Sigmoid colon (tissue), 7 donors: ENCODE results near the gene DDX39B. TPM values are rescaled to one million over a fixed set of nuclear protein-coding genes. Genes with fewer than 3 reads are reported as not detected.

ENCODE experiments used
- DNase-seq: peaks from one replicate; pipeline ENCODE4 v3.0.0-alpha.2; 2019
- H3K27ac ChIP-seq, 4 donors: fragments of 200-600 bp; sonication (generic); one replicate each; pipeline ENCODE4 v1.5.1; 2016 to 2019; ENCODE audit warnings: mild to moderate bottlenecking in 1 of 4
- H3K27me3 ChIP-seq, 3 donors: fragments of 200-600 bp; sonication (generic); one replicate each; pipeline ENCODE4 v1.5.1; 2019; ENCODE audit warnings: mild to moderate bottlenecking in 1 of 3
- H3K36me3 ChIP-seq, 4 donors: fragments of 200-600 bp; sonication (generic); one replicate each; pipeline ENCODE4 v1.5.1; 2016 to 2019
- H3K4me1 ChIP-seq, 4 donors: fragments of 200-600 bp; sonication (generic); one replicate each; pipeline ENCODE4 v1.5.1; 2017 to 2019
- H3K4me3 ChIP-seq, 4 donors: fragments of 200-600 bp; sonication (generic); one replicate each; pipeline ENCODE4 v1.5.1; 2017 to 2019; ENCODE audit warnings: mild to moderate bottlenecking in 2 of 4, moderate library complexity in 1 of 4
- H3K9me3 ChIP-seq, 4 donors: fragments of 200-600 bp in 3 of 4; sonication (generic) in 3 of 4; one replicate each; pipeline versions ENCODE4 v1.5.1 to v1.6.1; 2013 to 2019
- EP300 ChIP-seq, 4 donors: sonication (generic); formaldehyde crosslinking; IDR thresholded peaks; one replicate each; pipeline ENCODE4 v1.6.1; 2017; ENCODE audit warnings: antibody characterized with exemption in 4 of 4
- POLR2A ChIP-seq, 2 donors: fragments of 450-650 bp; IDR thresholded peaks; one replicate each; pipeline ENCODE4 v1.6.1; 2016; ENCODE audit warnings: antibody characterized with exemption in 2 of 2, mild to moderate bottlenecking in 2 of 2, moderate library complexity in 2 of 2
- POLR2AphosphoS5 ChIP-seq, 4 donors: sonication (generic); formaldehyde crosslinking; IDR thresholded peaks; one replicate each; pipeline ENCODE4 v1.6.1; 2017; ENCODE audit warnings: antibody characterized with exemption in 4 of 4
- WGBS, 2 donors: extraction: QIAGEN DNeasy Blood & Tissue Kit; methylation state at CpG; one replicate each; pipeline ENCODE4 v1.1.7; 2013; 5-methylcytosine and 5-hydroxymethylcytosine counted together
- intact Hi-C: fragments of 100-400 bp; cut with DNase I; formaldehyde crosslinking; loops from one replicate; pipeline ENCODE4 v1.15.1; 2023
- polyA plus RNA-seq, 3 donors: library from polyadenylated mRNA; stranded (reverse); fragments of 200-250 nt; gene quantifications; one replicate each; pipeline ENCODE4 v1.2.3, GENCODE V29; 2013
- total RNA-seq, 4 donors: library from RNA; depleted of rRNA; stranded (reverse); fragments of >200 nt; gene quantifications; one replicate each; pipeline ENCODE4 v1.1.0, GENCODE V29; 2016
- TF ChIP-seq, protein P1 (sequence below), 4 experiments: fragments of 450-650 bp in 3 of 4; fragments of 200-600 bp in 1 of 4; IDR thresholded peaks; one replicate each; pipeline ENCODE4 v1.5.1; 2016 to 2019; ENCODE audit warnings: antibody characterized with exemption in 4 of 4, mild to moderate bottlenecking in 3 of 4, moderate library complexity in 2 of 4
- donor health status: healthy with polysubstance abuse.
- donor health status: Bipolar disorder and iron deficiency.
- donor health status: healthy.

The DDX39B gene
- total and polyA plus RNA-seq, 7 donors, result 130 to 301 (median 226) TPM

DNA sequence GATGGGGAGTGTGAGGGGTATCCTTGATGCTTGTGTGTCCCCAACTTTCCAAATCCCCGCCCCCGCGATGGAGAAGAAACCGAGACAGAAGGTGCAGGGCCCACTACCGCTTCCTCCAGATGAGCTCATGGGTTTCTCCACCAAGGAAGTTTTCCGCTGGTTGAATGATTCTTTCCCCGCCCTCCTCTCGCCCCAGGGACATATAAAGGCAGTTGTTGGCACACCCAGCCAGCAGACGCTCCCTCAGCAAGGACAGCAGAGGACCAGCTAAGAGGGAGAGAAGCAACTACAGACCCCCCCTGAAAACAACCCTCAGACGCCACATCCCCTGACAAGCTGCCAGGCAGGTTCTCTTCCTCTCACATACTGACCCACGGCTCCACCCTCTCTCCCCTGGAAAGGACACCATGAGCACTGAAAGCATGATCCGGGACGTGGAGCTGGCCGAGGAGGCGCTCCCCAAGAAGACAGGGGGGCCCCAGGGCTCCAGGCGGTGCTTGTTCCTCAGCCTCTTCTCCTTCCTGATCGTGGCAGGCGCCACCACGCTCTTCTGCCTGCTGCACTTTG lies 33.6 kb upstream of the DDX39B start, which contains the start of gene TNF:
Gene TNF, plus strand, starts transcription at position 231 of the 567 bp plus-strand sequence. Its CDS starts 177 bp downstream, at position 408.
- intact Hi-C loops, result no loop called here
- H3K27me3 ChIP-seq, result no peaks in the 10 kb centered on the region
- DNase-seq, result peak; percentile 86
- no peaks in the 10 kb centered on the region for H3K36me3 ChIP-seq
- 36 to 39% methylated on average over 19 of the region's 19 CpGs for WGBS, 2 donors
- peak; percentile 50 to 81 (median 80) for TF ChIP-seq POLR2AphosphoS5 (IDR thresholded peaks at IDR 0.05)
- TF ChIP-seq, protein P1, sequence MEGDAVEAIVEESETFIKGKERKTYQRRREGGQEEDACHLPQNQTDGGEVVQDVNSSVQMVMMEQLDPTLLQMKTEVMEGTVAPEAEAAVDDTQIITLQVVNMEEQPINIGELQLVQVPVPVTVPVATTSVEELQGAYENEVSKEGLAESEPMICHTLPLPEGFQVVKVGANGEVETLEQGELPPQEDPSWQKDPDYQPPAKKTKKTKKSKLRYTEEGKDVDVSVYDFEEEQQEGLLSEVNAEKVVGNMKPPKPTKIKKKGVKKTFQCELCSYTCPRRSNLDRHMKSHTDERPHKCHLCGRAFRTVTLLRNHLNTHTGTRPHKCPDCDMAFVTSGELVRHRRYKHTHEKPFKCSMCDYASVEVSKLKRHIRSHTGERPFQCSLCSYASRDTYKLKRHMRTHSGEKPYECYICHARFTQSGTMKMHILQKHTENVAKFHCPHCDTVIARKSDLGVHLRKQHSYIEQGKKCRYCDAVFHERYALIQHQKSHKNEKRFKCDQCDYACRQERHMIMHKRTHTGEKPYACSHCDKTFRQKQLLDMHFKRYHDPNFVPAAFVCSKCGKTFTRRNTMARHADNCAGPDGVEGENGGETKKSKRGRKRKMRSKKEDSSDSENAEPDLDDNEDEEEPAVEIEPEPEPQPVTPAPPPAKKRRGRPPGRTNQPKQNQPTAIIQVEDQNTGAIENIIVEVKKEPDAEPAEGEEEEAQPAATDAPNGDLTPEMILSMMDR (IDR thresholded peaks at IDR 0.05), result no peak
- TF ChIP-seq EP300 (IDR thresholded peaks at IDR 0.05), result no peak
- peak; percentile 49 to 58 for TF ChIP-seq POLR2A (IDR thresholded peaks at IDR 0.05)
- H3K9me3 ChIP-seq, result no peaks in the 10 kb centered on the region
- H3K4me1 ChIP-seq, result peaks cover 0 to 7% (median 4%) of the 10 kb centered on the region in 4 donors
- peak within 1 kb of the TSS in 3 of 4 donors; percentile 27 to 48 (median 43) for H3K4me3 ChIP-seq
- H3K27ac ChIP-seq, result peak within 1 kb of the TSS; percentile 47 to 79 (median 74)

DNA sequence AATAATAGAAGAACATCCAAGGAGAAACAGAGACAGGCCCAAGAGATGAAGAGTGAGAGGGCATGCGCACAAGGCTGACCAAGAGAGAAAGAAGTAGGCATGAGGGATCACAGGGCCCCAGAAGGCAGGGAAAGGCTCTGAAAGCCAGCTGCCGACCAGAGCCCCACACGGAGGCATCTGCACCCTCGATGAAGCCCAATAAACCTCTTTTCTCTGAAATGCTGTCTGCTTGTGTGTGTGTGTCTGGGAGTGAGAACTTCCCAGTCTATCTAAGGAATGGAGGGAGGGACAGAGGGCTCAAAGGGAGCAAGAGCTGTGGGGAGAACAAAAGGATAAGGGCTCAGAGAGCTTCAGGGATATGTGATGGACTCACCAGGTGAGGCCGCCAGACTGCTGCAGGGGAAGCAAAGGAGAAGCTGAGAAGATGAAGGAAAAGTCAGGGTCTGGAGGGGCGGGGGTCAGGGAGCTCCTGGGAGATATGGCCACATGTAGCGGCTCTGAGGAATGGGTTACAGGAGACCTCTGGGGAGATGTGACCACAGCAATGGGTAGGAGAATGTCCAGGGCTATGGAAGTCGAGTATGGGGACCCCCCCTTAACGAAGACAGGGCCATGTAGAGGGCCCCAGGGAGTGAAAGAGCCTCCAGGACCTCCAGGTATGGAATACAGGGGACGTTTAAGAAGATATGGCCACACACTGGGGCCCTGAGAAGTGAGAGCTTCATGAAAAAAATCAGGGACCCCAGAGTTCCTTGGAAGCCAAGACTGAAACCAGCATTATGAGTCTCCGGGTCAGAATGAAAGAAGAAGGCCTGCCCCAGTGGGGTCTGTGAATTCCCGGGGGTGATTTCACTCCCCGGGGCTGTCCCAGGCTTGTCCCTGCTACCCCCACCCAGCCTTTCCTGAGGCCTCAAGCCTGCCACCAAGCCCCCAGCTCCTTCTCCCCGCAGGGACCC lies 32.6 kb upstream of the DDX39B start:
- H3K36me3 ChIP-seq, result no peaks in the 10 kb centered on the region
- TF ChIP-seq, protein P1 (IDR thresholded peaks at IDR 0.05), result no peak
- TF ChIP-seq POLR2AphosphoS5 (IDR thresholded peaks at IDR 0.05), result no peak
- no peak for TF ChIP-seq POLR2A (IDR thresholded peaks at IDR 0.05)
- no peak for TF ChIP-seq EP300 (IDR thresholded peaks at IDR 0.05)
- peak overlapping the region in 3 of 4 donors; percentile 73 to 79 (median 76) for H3K27ac ChIP-seq
- peaks cover 0 to 5% (median 0%) of the 10 kb centered on the region in 3 donors for H3K27me3 ChIP-seq
- H3K4me3 ChIP-seq, result no peak overlapping the region
- peaks cover 0 to 4% (median 0%) of the 10 kb centered on the region in 4 donors for H3K4me1 ChIP-seq
- no peak for DNase-seq
- WGBS, 2 donors, result 73 to 78% methylated on average over 14 of the region's 14 CpGs
- no peaks in the 10 kb centered on the region for H3K9me3 ChIP-seq
- intact Hi-C loops, result no loop called here

DNA sequence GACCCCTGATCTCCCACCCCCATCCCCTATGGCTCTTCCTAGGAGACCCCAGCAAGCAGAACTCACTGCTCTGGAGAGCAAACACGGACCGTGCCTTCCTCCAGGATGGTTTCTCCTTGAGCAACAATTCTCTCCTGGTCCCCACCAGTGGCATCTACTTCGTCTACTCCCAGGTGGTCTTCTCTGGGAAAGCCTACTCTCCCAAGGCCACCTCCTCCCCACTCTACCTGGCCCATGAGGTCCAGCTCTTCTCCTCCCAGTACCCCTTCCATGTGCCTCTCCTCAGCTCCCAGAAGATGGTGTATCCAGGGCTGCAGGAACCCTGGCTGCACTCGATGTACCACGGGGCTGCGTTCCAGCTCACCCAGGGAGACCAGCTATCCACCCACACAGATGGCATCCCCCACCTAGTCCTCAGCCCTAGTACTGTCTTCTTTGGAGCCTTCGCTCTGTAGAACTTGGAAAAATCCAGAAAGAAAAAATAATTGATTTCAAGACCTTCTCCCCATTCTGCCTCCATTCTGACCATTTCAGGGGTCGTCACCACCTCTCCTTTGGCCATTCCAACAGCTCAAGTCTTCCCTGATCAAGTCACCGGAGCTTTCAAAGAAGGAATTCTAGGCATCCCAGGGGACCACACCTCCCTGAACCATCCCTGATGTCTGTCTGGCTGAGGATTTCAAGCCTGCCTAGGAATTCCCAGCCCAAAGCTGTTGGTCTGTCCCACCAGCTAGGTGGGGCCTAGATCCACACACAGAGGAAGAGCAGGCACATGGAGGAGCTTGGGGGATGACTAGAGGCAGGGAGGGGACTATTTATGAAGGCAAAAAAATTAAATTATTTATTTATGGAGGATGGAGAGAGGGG lies 31.7 kb upstream of the DDX39B start:
- H3K27ac ChIP-seq, result no peak overlapping the region
- WGBS, 2 donors, result 89 to 90% methylated on average over 9 of the region's 9 CpGs
- H3K4me3 ChIP-seq, result no peak overlapping the region
- intact Hi-C loops, result no loop called here
- no peaks in the 10 kb centered on the region for H3K9me3 ChIP-seq
- peaks cover 0 to 4% (median 0%) of the 10 kb centered on the region in 4 donors for H3K4me1 ChIP-seq
- TF ChIP-seq POLR2A (IDR thresholded peaks at IDR 0.05) (no peak), POLR2AphosphoS5 (IDR thresholded peaks at IDR 0.05) (no peak), EP300 (IDR thresholded peaks at IDR 0.05) (no peak)
- TF ChIP-seq, protein P1 (IDR thresholded peaks at IDR 0.05), result no peak
- peaks cover 0 to 10% (median 0%) of the 10 kb centered on the region in 3 donors for H3K27me3 ChIP-seq
- H3K36me3 ChIP-seq, result no peaks in the 10 kb centered on the region
- DNase-seq, result no peak
